GM18498 (cell line): ENCODE data around the gene DEFB132.

Experiments used
- ATAC-seq: cut with Tn5 transposase; IDR thresholded peaks from one replicate; pipeline ENCODE4 v1.9.1; 2021; ENCODE audit warnings: mild to moderate bottlenecking, moderate library complexity; ENCODE audit not compliant: unreplicated experiment

The DEFB132 gene

DNA sequence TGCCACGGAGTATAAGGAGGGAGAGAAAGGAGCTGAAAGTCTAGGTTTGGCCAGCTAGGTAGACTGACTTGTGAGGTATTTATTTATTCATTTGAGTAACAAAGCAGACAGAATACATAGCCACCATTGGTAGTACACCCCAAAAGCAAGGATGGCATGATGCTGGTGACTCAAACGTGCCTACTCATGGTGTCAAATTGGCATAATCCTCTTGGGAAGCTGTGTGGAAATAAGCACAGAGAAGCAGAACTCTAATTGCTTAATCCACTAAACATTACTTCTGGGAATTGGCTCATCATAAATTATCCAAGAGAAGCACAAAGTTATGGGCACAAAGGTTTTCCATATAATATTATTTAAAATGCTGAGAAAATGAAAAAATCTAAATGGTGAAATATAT, 2.5 kb downstream of the DEFB132 start:
- ATAC-seq = no peak

GRCh38 chr20:263701-264100, 6.2 kb downstream of the DEFB132 start:
- ATAC-seq = no peak

- peak; percentile 92 for ATAC-seq
Observed at GRCh38 chr20:266596-267562, 9.4 kb downstream of the DEFB132 start.

GRCh38 chr20:270517-270916, 13.0 kb downstream of the DEFB132 start:
- ATAC-seq = no peak

DNA sequence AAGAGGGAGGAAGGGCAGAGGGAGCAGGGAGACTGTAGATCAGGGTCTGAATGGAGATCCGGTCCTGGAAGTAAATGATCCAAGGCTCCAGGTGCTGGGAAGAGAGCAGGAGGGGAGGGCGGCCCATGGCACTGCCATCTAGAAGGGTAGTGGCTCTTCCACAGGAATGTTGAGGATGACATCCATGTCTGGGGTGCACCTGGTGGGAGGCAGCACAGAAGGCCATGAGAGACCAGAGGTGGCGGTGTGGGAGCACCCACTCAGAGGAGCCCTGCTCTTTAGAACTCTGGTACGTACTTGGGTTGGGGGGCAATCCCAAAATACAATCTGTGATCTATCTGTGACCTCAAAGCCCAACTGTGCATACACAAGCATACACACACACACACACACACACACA, 13.5 kb downstream of the DEFB132 start:
- ATAC-seq = no peak

GRCh38 chr20:271528-271927, 14.0 kb downstream of the DEFB132 start:
- ATAC-seq = no peak

GRCh38 chr20:272718-273117, 15.2 kb downstream of the DEFB132 start:
- no peak for ATAC-seq

DNA sequence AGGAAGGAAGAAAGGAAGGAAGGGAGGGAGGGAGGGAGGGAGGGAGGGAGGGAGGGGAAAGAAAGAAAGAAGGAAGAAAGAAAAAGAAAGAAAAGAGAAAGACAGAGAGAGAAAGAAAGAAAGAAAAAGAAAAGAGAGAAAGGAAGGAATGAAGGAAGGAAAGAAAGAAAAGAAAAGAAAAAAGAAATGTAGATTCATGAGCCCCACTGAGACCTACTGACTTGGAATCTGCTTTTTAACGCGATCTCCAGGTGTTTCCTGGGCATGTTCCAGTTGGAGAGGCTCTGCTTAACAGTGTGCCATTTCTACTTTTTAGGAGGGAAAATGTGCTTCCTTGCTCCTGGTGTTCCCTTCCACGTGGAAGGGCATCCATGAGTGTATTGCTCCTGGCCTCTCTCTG, 16.4 kb downstream of the DEFB132 start:
- ATAC-seq = no peak

- no peak for ATAC-seq
Observed at GRCh38 chr20:275791-276190, 18.3 kb downstream of the DEFB132 start.

- ATAC-seq = no peak
Observed at GRCh38 chr20:276620-277495, 19.3 kb downstream of the DEFB132 start.

DNA sequence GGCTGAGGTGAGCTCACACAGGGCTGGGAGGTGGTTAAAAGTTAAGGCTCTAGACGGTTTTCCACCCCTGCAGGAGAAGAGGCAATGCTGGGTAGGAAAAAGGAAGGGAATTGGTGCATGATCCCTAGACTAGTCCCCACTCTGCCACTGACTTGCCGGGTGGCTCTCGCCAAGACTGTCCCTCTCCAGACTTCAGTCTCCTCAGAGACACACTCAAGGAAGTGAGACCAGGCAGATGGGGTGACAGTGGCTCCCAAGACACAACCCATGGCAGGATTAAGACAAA, 19.9 kb downstream of the DEFB132 start:
- ATAC-seq = no peak

DNA sequence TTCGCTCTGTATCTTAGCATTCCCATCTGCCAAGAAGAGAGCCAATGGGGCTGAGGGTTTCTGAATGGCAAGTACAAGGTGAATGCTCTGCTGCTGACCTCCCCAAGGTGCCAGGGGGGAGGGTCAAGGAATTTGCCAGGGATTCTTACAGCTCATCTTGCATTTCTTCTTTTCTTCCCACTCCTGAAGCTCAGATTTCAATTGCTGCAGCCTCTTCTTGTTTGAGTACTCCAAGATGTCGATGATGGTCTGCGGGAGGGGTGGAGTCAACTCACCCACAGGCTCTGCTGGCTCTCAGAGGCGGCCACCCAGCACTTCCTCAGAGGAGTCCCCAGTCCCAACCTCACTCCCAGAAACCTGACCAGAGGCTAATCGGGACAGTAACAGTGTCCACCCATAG, 20.7 kb downstream of the DEFB132 start:
- ATAC-seq = no peak

DNA sequence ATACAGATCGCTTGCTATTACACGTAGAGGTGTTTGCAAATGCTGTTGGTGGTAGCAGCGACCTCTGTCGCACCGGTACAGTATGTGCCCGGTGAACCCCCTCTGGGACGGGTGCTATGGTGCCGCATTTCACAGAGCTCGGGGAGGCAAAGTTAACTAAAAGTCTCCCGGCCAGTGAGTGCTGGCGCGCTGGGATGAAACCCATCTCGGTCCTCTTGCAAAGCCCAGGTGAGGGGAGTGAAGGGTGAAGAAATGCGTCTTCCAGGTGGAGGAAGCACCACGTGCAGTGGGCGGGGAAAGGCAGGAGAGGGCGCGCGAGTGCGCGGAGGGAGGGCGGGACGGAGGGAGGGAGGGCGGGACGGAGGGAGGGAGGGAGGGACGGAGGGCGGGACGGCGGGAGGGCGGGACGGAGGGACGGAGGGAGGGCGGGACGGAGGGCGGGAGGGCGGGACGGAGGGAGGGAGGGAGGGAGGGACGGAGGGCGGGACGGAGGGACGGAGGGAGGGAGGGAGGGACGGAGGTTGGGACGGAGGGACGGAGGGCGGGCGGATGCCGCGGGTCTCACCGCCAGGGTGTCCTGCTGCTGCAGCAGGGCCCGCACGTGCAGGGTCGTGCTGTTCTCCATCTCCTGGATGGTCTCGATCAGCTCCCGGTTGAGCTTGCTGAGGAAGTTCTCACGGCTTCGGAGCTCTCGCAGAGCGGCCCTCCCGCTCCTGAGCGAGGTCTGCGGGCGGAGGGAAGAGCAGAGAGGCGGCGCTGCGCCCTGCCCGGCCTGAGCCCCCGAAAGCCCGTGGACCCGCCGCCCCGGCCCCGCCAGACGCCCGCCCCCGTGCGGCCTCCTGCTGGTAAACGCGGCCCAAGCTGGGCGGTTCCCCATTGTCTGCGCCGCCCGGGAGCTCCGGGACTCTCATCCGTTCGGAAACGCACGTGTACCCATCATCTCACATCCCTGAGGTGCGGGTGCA, 21.4 kb downstream of the DEFB132 start:
- no peak for ATAC-seq

DNA sequence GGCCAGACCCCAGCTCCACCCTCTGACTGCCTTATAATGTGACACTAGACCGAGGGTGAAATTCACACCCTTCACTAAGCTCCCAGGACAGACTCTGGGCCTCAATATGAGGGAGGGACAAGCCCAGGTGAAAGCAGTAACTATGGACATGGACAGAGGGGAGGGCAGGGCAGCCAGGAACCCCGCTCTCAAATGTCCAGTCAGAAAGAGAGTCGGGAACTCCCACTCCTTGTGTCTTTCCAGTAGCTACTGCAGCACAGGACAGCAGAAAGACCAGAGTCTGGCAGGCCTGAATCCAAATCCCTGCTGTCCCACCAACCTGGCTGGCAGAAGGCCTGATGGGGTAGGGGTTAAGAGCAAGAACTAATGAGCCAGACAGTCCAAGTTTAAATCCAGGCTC, 26.6 kb downstream of the DEFB132 start:
- ATAC-seq = no peak

GRCh38 chr20:286508-286907, 29.0 kb downstream of the DEFB132 start:
- ATAC-seq = no peak

- no peak for ATAC-seq
Observed at GRCh38 chr20:288956-289692, 31.6 kb downstream of the DEFB132 start.

DNA sequence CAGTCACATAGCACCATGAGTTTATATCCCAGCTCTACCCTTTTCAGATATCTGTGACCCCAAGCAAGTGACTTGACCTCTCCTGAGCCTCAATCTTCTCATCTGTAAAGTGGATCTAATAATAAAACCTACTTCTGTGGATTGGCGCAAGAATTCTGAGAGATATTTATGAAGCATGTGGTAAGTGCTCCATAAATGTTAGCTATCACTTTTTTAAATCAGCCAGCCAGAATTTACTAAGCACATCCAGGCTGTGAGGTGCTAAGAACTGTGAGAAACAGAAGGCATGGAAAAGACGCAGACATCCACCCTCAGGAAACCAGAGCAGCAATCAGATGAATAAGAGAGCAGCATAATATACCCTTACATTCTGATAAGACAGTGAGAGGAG, 32.2 kb downstream of the DEFB132 start:
- ATAC-seq = no peak

DNA sequence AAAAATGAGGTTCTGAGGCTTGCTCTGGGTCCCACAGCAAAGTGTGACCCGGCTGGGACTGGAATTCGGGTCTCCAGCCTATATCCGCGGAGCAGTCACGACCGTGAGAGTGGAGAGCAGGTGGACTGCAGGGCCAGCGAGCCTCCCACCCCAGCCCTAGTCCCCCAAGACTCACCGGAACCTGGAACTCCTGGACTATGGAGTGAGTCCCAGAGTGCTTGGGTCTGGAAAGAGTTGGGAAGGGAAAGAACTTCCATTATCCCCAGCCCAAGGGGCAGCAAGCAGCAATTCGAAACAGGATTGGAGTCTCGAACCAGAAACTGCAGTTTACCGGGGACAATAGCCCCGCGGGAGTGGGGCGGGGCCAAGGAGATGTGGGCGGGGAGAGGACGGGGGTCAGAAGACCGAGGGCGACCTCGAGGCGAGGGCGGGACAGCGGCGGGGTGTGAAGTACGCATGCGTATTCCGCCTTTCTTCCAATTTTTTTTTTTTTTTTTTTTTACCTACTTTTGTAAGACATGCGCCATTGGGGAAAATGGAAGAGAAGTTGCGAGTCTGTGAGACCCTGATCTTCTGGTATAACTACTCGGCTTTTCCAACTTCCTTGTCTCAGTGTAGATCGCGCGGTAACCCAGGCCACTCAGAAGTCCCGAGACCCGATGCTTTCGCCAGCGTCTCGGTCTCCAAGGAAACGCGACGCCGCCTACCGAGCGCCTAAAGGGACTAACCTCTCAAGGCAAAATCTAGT, 32.7 kb downstream of the DEFB132 start, which contains the start of gene C20orf96:
Gene C20orf96, minus strand, starts transcription at position 667 of the 748 bp plus-strand sequence. Its CDS starts 140 bp downstream, at position 527.
- peak; percentile 90 for ATAC-seq

DNA sequence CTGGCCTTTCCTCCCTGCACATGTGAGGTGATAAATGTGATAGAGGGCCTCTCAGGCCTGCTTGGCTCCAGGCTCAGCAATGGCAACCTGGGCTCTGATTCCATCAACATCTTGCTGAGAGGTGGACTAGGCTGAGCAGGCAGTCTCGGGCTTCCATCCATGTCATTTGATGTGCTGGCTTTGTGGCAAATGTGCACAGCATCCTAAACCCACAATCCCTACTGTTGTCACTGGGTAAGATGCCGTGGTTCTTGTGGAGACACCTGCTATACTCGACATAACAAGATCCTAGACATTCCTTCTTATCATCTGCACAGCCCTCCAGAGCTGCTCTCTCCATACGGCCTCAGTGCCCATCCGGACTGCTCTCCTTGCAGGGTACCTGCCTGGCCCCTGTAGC, 37.1 kb downstream of the DEFB132 start:
- no peak for ATAC-seq
